SU-DHL-6 (cell line): Measurements from ENCODE around the gene MYO10.
"Not testable (repeated sequence)": the region's sequence is repeated elsewhere in the genome, so short reads cannot be mapped to it uniquely, and the experiment has no call there.

Experiments used
- H2AFZ ChIP-seq: fragments of 200-600 bp; sonication (generic); 2 replicates; pipeline ENCODE4 v1.6.1; 2014; ENCODE audit warnings: low read depth, mild to moderate bottlenecking, moderate library complexity, mixed read lengths, antibody characterized with exemption, low read length; ENCODE audit not compliant: severe bottlenecking
- H3F3A ChIP-seq: fragments of 200-600 bp; shearing (Covaris generic); 2 replicates; pipeline ENCODE4 v1.6.0; 2016; ENCODE audit warnings: antibody characterized with exemption, mild to moderate bottlenecking; ENCODE audit not compliant: insufficient read depth
- H3K27ac ChIP-seq: fragments of 200-600 bp; sonication (generic); 2 replicates; pipeline ENCODE4 v1.5.1; 2016; ENCODE audit warnings: low read depth, mild to moderate bottlenecking, low read length, moderate library complexity, mixed read lengths
- H3K27me3 ChIP-seq: fragments of 200-600 bp; sonication (generic), shearing (Covaris generic); 2 replicates; pipeline ENCODE4 v1.6.0; 2014; ENCODE audit warnings: mild to moderate bottlenecking, low read length
- H3K36me3 ChIP-seq: fragments of 200-600 bp; sonication (generic); 2 replicates; pipeline ENCODE4 v1.6.1; 2014; ENCODE audit warnings: mild to moderate bottlenecking, low read length, mixed read lengths
- H3K4me2 ChIP-seq: fragments of 300-600, 200-600 bp; shearing (Covaris generic), sonication (generic); 2 replicates; pipeline ENCODE4 v1.6.0; 2014; ENCODE audit warnings: low read length, low read depth, mild to moderate bottlenecking; ENCODE audit not compliant: poor library complexity, severe bottlenecking
- H3K4me3 ChIP-seq: fragments of 200-600 bp; sonication (generic); 2 replicates; pipeline ENCODE4 v1.5.1; 2014; ENCODE audit warnings: antibody characterized with exemption, low read length, mild to moderate bottlenecking, mixed read lengths; ENCODE audit not compliant: insufficient read depth, poor library complexity, severe bottlenecking
- H3K79me2 ChIP-seq: fragments of 200-600 bp; sonication (generic); 2 replicates; pipeline ENCODE4 v1.6.1; 2014; ENCODE audit warnings: mild to moderate bottlenecking, low read length, moderate library complexity; ENCODE audit not compliant: insufficient read depth
- H3K9ac ChIP-seq: fragments of 200-600 bp; sonication (generic); 2 replicates; pipeline ENCODE4 v1.7.0; 2014; ENCODE audit warnings: mild to moderate bottlenecking, low read length
- H3K9me2 ChIP-seq: fragments of 200-600 bp; sonication (generic); replicated peaks from 2 replicates; pipeline ENCODE4 v1.6.1; 2014; ENCODE audit warnings: low read length; ENCODE audit not compliant: insufficient read depth
- H3K9me3 ChIP-seq: fragments of 200-600 bp; sonication (generic); 2 replicates; pipeline ENCODE4 v1.6.1; 2014; ENCODE audit warnings: low read length, mixed read lengths; ENCODE audit not compliant: insufficient read depth
- H4K20me1 ChIP-seq: fragments of 200-600 bp; sonication (generic); 2 replicates; pipeline ENCODE4 v1.6.1; 2014; ENCODE audit warnings: low read depth, mild to moderate bottlenecking, antibody characterized with exemption, low read length, moderate library complexity, mixed read lengths
- EZH2phosphoT487 ChIP-seq: fragments of 200-600 bp; sonication (generic), shearing (Covaris generic); conservative IDR thresholded peaks from 2 replicates; pipeline ENCODE4 v1.6.1; 2018; ENCODE audit warnings: mild to moderate bottlenecking, antibody characterized with exemption, low read length, moderate library complexity, mixed read lengths
- TF ChIP-seq, protein P1 (sequence below): fragments of 200-600 bp; sonication (generic); IDR thresholded peaks from one replicate; pipeline ENCODE4 v1.5.1; 2017; ENCODE audit warnings: antibody characterized with exemption, mild to moderate bottlenecking, low read length, moderate library complexity; ENCODE audit not compliant: insufficient read depth, poor library complexity, severe bottlenecking

Gene MYO10

DNA sequence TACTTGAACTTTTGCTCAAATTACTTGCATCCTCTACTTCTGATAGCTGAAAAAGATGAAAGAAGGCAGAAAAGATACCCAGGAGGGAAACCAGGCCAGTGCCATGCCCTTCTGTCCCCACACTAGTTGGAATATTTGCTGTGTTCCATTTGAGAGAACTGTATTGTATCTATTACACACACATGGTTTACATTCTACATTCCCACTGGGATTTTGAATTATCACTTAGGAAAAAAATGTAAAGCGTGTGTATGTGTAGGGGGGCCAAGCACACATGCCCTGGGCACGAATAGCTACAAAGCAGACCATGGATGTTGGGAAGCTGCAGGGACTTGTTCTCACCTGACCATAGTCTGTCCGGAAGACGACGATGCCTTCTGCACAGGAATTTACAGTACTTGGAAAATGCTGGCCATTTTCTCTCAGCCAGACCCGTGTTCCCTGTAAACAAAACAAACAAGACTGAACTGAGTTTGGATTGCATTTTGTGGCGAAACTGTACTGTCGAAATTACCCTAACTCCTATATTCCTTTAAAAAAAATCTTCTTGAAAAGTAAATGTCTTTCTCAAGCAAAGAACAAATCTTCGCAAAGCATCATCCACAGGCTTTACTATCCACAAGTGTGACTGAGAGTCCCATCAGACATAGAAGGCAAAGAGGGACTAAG is 58.7 kb downstream of the MYO10 start:
- Histone ChIP-seq H4K20me1 (no peaks in the 10 kb centered on the region), H3K9me3 (no peaks in the 10 kb centered on the region; the same call in 1 of the 2 replicates), H3K9ac (no peak overlapping the region), H3K9me2 (no peaks in the 10 kb centered on the region), H3K79me2 (no peaks in the 10 kb centered on the region), H3K36me3 (no peaks in the 10 kb centered on the region), H3K27me3 (no peaks in the 10 kb centered on the region), H3K27ac (no peak overlapping the region), H3K4me3 (no peak overlapping the region), H3F3A (no peaks in the 10 kb centered on the region), H3K4me2 (no peak overlapping the region), H2AFZ (no peak overlapping the region)
- TF ChIP-seq, protein P1, sequence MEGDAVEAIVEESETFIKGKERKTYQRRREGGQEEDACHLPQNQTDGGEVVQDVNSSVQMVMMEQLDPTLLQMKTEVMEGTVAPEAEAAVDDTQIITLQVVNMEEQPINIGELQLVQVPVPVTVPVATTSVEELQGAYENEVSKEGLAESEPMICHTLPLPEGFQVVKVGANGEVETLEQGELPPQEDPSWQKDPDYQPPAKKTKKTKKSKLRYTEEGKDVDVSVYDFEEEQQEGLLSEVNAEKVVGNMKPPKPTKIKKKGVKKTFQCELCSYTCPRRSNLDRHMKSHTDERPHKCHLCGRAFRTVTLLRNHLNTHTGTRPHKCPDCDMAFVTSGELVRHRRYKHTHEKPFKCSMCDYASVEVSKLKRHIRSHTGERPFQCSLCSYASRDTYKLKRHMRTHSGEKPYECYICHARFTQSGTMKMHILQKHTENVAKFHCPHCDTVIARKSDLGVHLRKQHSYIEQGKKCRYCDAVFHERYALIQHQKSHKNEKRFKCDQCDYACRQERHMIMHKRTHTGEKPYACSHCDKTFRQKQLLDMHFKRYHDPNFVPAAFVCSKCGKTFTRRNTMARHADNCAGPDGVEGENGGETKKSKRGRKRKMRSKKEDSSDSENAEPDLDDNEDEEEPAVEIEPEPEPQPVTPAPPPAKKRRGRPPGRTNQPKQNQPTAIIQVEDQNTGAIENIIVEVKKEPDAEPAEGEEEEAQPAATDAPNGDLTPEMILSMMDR: no peak
- TF ChIP-seq EZH2phosphoT487: no peak

DNA sequence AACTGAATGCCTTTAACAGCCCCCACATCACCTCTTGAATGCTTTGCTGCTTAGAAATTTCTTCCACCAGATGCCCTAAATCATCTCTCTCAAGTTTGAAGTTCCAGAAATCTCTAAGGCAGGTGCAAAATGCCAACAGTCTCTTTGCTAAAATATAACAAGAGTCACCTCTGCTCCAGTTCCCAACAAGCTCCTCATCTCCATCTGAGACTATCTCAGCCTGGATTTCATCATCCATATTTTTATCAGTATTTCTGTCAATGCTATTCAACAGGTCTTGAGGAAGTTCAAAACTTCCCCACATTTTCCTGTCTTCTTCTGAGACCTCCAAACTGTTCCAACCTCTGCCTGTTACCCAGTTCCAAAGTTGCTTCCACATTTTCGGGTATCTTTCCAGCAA is 61.7 kb downstream of the MYO10 start:
- not testable (repeated sequence) for H3K9me3 ChIP-seq, H3K9me2 ChIP-seq, H3K9ac ChIP-seq, H3K4me3 ChIP-seq, H3K27ac ChIP-seq, H3F3A ChIP-seq, H3K36me3 ChIP-seq, H2AFZ ChIP-seq, H3K79me2 ChIP-seq, H3K27me3 ChIP-seq, H3K4me2 ChIP-seq, H4K20me1 ChIP-seq

DNA sequence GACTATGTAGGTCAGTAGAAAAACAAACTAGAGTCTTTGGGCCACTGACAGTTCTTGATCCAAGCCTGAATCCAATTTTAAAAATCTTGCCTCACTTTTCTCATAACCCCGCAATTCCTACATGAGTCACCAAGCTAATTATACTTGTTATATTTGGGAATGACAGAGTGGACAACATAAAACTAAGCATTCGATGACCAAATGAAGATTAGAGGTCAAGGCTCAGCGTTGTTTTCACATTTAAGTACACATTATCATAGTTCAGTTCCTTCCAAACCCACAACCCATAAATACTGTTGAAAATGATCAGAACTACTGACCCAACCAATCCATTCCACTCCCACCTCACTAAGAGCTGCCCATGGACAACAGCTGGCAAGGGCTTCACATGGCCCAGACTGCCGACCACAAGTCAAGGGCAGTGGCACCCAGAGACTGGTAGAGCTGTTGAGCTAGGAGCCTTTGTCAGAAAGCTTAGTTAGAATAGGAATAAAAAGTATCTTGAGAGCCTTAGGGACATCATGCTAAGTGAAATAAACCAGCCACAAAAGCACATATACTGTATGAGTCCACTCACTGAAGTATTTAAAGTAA is 64.2 kb downstream of the MYO10 start:
- Histone ChIP-seq H3K9ac (no peak overlapping the region), H3K79me2 (no peaks in the 10 kb centered on the region), H4K20me1 (no peaks in the 10 kb centered on the region), H3K36me3 (no peaks in the 10 kb centered on the region), H3K9me3 (peaks cover 4% of the 10 kb centered on the region; the same call in 1 of the 2 replicates), H3K4me3 (no peak overlapping the region), H3F3A (no peaks in the 10 kb centered on the region), H3K4me2 (no peak overlapping the region), H3K27ac (no peak overlapping the region), H2AFZ (no peak overlapping the region), H3K27me3 (no peaks in the 10 kb centered on the region), H3K9me2 (no peaks in the 10 kb centered on the region)
- TF ChIP-seq EZH2phosphoT487: no peak
- TF ChIP-seq, protein P1: no peak

DNA sequence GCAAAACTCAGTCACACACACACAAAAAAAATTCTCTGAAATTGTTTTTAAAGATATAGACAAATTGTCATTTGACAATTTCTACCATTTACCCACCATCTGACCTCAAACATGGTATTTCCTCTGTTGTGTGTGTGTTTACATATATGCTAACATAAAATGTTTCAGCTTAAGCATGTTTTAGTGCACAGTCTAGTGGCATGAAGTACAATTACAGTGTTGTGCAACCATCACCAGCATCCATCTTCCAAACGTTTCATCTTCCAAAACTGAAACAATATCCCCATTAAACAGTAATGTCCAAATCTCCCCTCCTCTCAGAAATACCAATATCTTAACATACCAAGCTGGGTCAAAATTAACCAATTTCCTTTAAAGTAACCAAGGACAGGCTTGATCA is 65.2 kb downstream of the MYO10 start:
- TF ChIP-seq EZH2phosphoT487: no peak
- TF ChIP-seq, protein P1: no peak
- Histone ChIP-seq H3K9me2 (no peaks in the 10 kb centered on the region), H3K4me2 (no peak overlapping the region), H3K9me3 (peaks cover 4% of the 10 kb centered on the region; the same call in 1 of the 2 replicates), H3F3A (no peaks in the 10 kb centered on the region), H3K36me3 (no peaks in the 10 kb centered on the region), H2AFZ (no peak overlapping the region), H3K79me2 (no peaks in the 10 kb centered on the region), H3K27ac (no peak overlapping the region), H4K20me1 (no peaks in the 10 kb centered on the region), H3K4me3 (no peak overlapping the region), H3K9ac (no peak overlapping the region), H3K27me3 (no peaks in the 10 kb centered on the region)
